Activated naive CD8-positive, alpha-beta T cell treated with anti-CD3 and anti-CD28 coated beads, Interleukin-2, amount 10 ng/mL, durations not matched to agents 7 days and 5 days (primary cell): ENCODE results near the gene ZNF177. TPM values are rescaled to one million over a fixed set of nuclear protein-coding genes. Genes with fewer than 3 reads are reported as not detected.

ENCODE experiments used
- total RNA-seq, 2 experiments: library from RNA; stranded (reverse); gene quantifications; one replicate each; pipeline ENCODE4 v1.2.3, GENCODE V29; 2021

ZNF177 gene
- total RNA-seq, 2 experiments from 2014 or later = 1.5 to 2.4 TPM

Other genes starting within 250 kb of the ZNF177 start
- gene OR7G1, start 247.2 kb upstream of the ZNF177 start, total RNA-seq = not detected
- not detected for gene OR7G3, start 236.1 kb upstream of the ZNF177 start, total RNA-seq
- gene ZNF317, start 222.6 kb upstream of the ZNF177 start, total RNA-seq = 10 to 100 TPM; 49.7 to 50.0 TPM
- not detected for gene OR7D2, start 184.0 kb upstream of the ZNF177 start, total RNA-seq
- not detected for gene OR7D4, start 143.4 kb upstream of the ZNF177 start, total RNA-seq
- gene OR7E24, start 112.1 kb upstream of the ZNF177 start, total RNA-seq = not detected
- 10 to 100 TPM; 13.1 to 14.2 TPM for gene ZNF699, start 53.2 kb upstream of the ZNF177 start, total RNA-seq
- gene ZNF559, start 38.8 kb upstream of the ZNF177 start, total RNA-seq = 10 to 100 TPM; 29.1 to 29.6 TPM
- gene ZNF266, start 72.6 kb downstream of the ZNF177 start, total RNA-seq = 10 to 100 TPM; 68.9 to 72.3 TPM
- gene ZNF560, start 135.6 kb downstream of the ZNF177 start, total RNA-seq = under 1 TPM; 0.33 to 0.34 TPM
- gene ZNF426, start 175.6 kb downstream of the ZNF177 start, total RNA-seq = 10 to 100 TPM; 19.1 to 19.8 TPM
- gene ZNF121, start 221.5 kb downstream of the ZNF177 start, total RNA-seq = 10 to 100 TPM; 56.8 to 58.3 TPM